DOHH2 (cell line): ENCODE measurements around the gene FOXN3.

ENCODE experiments used
- H3F3A ChIP-seq: fragments of 200-600 bp; sonication (generic), shearing (Covaris generic); 2 replicates; pipeline ENCODE4 v1.6.0; 2016; ENCODE audit warnings: antibody characterized with exemption, mild to moderate bottlenecking; ENCODE audit not compliant: control insufficient read depth, insufficient read depth
- H3K27ac ChIP-seq: fragments of 200-600 bp; sonication (generic); 2 replicates; pipeline ENCODE4 v1.5.1; 2014; ENCODE audit warnings: low read depth, mild to moderate bottlenecking, low read length, moderate library complexity
- H3K27me3 ChIP-seq: fragments of 200-600 bp; sonication (generic); 2 replicates; pipeline ENCODE4 v1.6.1; 2014; ENCODE audit warnings: mild to moderate bottlenecking, low read length, mixed read lengths; ENCODE audit not compliant: control insufficient read depth
- H3K36me3 ChIP-seq: fragments of 200-600 bp; sonication (generic); 2 replicates; pipeline ENCODE4 v1.6.1; 2014; ENCODE audit warnings: mild to moderate bottlenecking, low read length, moderate library complexity, mixed read lengths; ENCODE audit not compliant: control insufficient read depth
- H3K4me1 ChIP-seq: fragments of 200-600 bp; sonication (generic); 2 replicates; pipeline ENCODE4 v1.6.1; 2014; ENCODE audit warnings: mild to moderate bottlenecking, low read length, mixed read lengths; ENCODE audit not compliant: control insufficient read depth
- H3K4me2 ChIP-seq: fragments of 200-600 bp; sonication (generic); 2 replicates; pipeline ENCODE4 v1.6.0; 2014; ENCODE audit warnings: mild to moderate bottlenecking, low read length, moderate library complexity
- H3K4me3 ChIP-seq: fragments of 200-600 bp; sonication (generic); 2 replicates; pipeline ENCODE4 v1.5.1; 2014; ENCODE audit warnings: mild to moderate bottlenecking, low read length, mixed read lengths
- H3K79me2 ChIP-seq: fragments of 200-600 bp; sonication (generic); 2 replicates; pipeline ENCODE4 v1.6.1; 2014; ENCODE audit warnings: mild to moderate bottlenecking, low read length, mixed read lengths; ENCODE audit not compliant: control insufficient read depth
- H3K9me2 ChIP-seq: fragments of 200-600 bp; sonication (generic); replicated peaks from 2 replicates; pipeline ENCODE4 v1.6.1; 2014; ENCODE audit warnings: mild to moderate bottlenecking, low read length, mixed read lengths; ENCODE audit not compliant: control insufficient read depth
- H3K9me3 ChIP-seq: fragments of 200-600 bp; sonication (generic); 2 replicates; pipeline ENCODE4 v1.6.1; 2014; ENCODE audit warnings: antibody characterized with exemption, low read length, mixed read lengths; ENCODE audit not compliant: control insufficient read depth, insufficient read depth
- H4K20me1 ChIP-seq: fragments of 200-600 bp; sonication (generic); 2 replicates; pipeline ENCODE4 v1.6.0; 2014; ENCODE audit warnings: low read depth, mild to moderate bottlenecking, antibody characterized with exemption, low read length, moderate library complexity; ENCODE audit not compliant: control insufficient read depth, insufficient read depth
- CTCF ChIP-seq: fragments of 200-600 bp; sonication (generic); IDR thresholded peaks from one replicate; pipeline ENCODE4 v1.5.1; 2014; ENCODE audit warnings: antibody characterized with exemption, mild to moderate bottlenecking, low read depth, low read length; ENCODE audit not compliant: poor library complexity, severe bottlenecking
- EZH2phosphoT487 ChIP-seq: fragments of 200-600 bp; sonication (generic); IDR thresholded peaks from 2 replicates; pipeline ENCODE4 v1.6.1; 2017; ENCODE audit warnings: borderline replicate concordance, mild to moderate bottlenecking, antibody characterized with exemption, low read length, moderate library complexity, mixed read lengths

Gene FOXN3

DNA sequence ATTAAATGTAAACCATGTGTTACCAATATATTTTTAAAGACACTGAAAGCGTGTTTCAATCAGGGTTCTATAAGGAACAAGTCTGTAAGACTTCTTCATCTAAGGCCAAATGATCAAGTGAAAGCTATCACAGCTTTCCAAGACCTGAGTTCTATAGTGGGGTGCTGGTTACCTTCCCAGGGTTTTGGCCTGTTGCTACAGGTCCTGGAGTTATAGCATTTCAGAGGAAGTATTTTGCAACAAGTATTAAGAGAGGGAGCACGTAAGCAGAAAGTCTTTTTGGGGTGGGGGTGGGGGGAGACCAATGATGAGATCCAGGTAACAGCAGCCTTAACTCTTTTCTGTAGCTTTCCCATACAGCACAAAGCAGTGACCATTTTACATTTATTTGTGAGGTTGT, 43.8 kb downstream of the FOXN3 start:
- TF ChIP-seq CTCF, result no peak
- TF ChIP-seq EZH2phosphoT487, result no peak
- Histone ChIP-seq H3K27me3 (no peaks in the 10 kb centered on the region), H3K27ac (no peak overlapping the region), H3K36me3 (no peaks in the 10 kb centered on the region), H3K9me3 (no peaks in the 10 kb centered on the region), H3K9me2 (no peaks in the 10 kb centered on the region), H3K4me1 (peaks cover 27% of the 10 kb centered on the region), H3F3A (no peaks in the 10 kb centered on the region; the same call in 1 of the 2 replicates), H3K79me2 (peaks cover 29% of the 10 kb centered on the region), H3K4me3 (no peak overlapping the region), H3K4me2 (peak overlapping the region; percentile 22), H4K20me1 (no peaks in the 10 kb centered on the region)

GRCh38 chr14:89372512-89372883, 44.5 kb downstream of the FOXN3 start:
- H3K36me3 ChIP-seq, result no peaks in the 10 kb centered on the region
- no peak overlapping the region for H3K27ac ChIP-seq
- peak overlapping the region; percentile 22 for H3K4me2 ChIP-seq
- H3K9me3 ChIP-seq, result no peaks in the 10 kb centered on the region
- no peak overlapping the region for H3K4me3 ChIP-seq
- H3K79me2 ChIP-seq, result peaks cover 32% of the 10 kb centered on the region
- H3F3A ChIP-seq, result no peaks in the 10 kb centered on the region
- H3K9me2 ChIP-seq, result no peaks in the 10 kb centered on the region
- no peaks in the 10 kb centered on the region for H4K20me1 ChIP-seq
- no peaks in the 10 kb centered on the region for H3K27me3 ChIP-seq
- peaks cover 23% of the 10 kb centered on the region for H3K4me1 ChIP-seq
- no peak for TF ChIP-seq CTCF
- TF ChIP-seq EZH2phosphoT487, result no peak

- Histone ChIP-seq H3K79me2 (peaks cover 39% of the 10 kb centered on the region), H3K4me1 (peaks cover 30% of the 10 kb centered on the region), H3K36me3 (no peaks in the 10 kb centered on the region), H3K27ac (no peak overlapping the region), H3K9me3 (no peaks in the 10 kb centered on the region), H3F3A (no peaks in the 10 kb centered on the region; the same call in 1 of the 2 replicates), H3K9me2 (no peaks in the 10 kb centered on the region), H3K4me3 (no peak overlapping the region), H3K27me3 (no peaks in the 10 kb centered on the region), H4K20me1 (no peaks in the 10 kb centered on the region), H3K4me2 (no peak overlapping the region)
- TF ChIP-seq CTCF (no peak), EZH2phosphoT487 (no peak)
Measured at GRCh38 chr14:89371585-89372511, 45.2 kb downstream of the FOXN3 start.
